Measurements from ENCODE around the gene KCNK3. TPM values are rescaled to one million over a fixed set of nuclear protein-coding genes. Genes with fewer than 3 reads are reported as not detected.

The KCNK3 gene
- total RNA-seq, 3 donors from 2014 or later (not counting 1 experiment from before 2014, with no cell fraction given): not detected

DNA sequence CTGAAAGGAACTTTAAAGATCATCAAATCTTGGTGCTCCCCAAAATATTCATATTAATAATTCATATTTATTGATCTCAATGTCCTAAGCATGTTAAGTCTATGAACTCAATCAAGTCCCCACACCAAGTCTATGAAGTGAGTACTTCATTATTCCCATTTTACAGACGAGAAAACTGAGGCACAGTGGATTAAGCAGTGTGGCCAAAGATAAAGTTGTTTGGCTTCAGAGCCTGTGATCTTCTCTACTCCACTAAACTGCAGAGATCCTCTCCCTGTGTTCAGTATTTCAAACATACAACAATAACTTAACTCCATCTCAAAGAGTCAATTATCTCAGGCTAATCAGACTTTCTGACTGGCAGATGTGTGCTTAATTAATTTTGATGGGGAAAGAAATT lies 29.8 kb downstream of the KCNK3 start:
- no peak overlapping the region for H3K4me3 ChIP-seq (ENCODE audit: low read length)
- no peaks in the 10 kb centered on the region for H3K36me3 Mint-ChIP-seq
- WGBS (ENCODE audit: insufficient coverage): 100% methylated on average over 1 of the region's 1 CpG
- H3K4me1 ChIP-seq (ENCODE audit: control insufficient read depth, insufficient read depth, low read length): no peaks in the 10 kb centered on the region
- no peak overlapping the region for H3K4me3 Mint-ChIP-seq
- no peak overlapping the region for H3K27ac Mint-ChIP-seq
- no peaks in the 10 kb centered on the region for H3K36me3 ChIP-seq (ENCODE audit: control insufficient read depth, insufficient read depth, low read length)
- DNase-seq (no peak), ATAC-seq (no peak)
- no peaks in the 10 kb centered on the region for H3K9me3 ChIP-seq (ENCODE audit: control insufficient read depth, insufficient read depth, low read length)
- TF ChIP-seq, protein P1, sequence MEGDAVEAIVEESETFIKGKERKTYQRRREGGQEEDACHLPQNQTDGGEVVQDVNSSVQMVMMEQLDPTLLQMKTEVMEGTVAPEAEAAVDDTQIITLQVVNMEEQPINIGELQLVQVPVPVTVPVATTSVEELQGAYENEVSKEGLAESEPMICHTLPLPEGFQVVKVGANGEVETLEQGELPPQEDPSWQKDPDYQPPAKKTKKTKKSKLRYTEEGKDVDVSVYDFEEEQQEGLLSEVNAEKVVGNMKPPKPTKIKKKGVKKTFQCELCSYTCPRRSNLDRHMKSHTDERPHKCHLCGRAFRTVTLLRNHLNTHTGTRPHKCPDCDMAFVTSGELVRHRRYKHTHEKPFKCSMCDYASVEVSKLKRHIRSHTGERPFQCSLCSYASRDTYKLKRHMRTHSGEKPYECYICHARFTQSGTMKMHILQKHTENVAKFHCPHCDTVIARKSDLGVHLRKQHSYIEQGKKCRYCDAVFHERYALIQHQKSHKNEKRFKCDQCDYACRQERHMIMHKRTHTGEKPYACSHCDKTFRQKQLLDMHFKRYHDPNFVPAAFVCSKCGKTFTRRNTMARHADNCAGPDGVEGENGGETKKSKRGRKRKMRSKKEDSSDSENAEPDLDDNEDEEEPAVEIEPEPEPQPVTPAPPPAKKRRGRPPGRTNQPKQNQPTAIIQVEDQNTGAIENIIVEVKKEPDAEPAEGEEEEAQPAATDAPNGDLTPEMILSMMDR (IDR thresholded peaks at IDR 0.05): no peak
- no peaks in the 10 kb centered on the region for H3K27me3 ChIP-seq (ENCODE audit: control insufficient read depth, insufficient read depth, low read length)
- no peak overlapping the region for H3K27ac ChIP-seq (ENCODE audit: low read length)
- peaks cover 0 to 3% of the 10 kb centered on the region in 2 donors for H3K27me3 Mint-ChIP-seq (ENCODE audit: low read depth in 2 of 2)
- intact Hi-C loops (cut with micrococcal nuclease): no loop called here
- H3K9me3 Mint-ChIP-seq: no peaks in the 10 kb centered on the region
- no peaks in the 10 kb centered on the region for H3K4me1 Mint-ChIP-seq

DNA sequence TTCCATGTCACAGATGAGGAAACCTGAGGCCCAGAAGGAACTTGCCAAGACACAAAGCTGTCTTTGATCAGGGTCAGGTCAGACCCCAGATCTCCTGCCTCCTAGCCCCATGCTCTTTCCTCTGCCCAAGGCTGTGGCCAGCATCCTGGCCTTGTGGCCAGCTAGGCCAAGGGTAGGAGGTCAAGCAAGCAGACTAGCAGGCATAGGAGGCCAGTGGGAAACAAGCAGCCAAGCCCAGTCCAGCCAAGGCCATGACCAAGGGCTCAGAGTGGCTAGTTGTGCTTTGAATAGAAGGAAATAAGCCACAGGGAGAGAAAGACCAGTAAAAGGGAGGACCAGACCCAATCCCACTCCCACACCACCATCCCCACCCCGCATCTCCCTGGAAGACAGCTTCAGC lies 30.4 kb downstream of the KCNK3 start:
- no peaks in the 10 kb centered on the region for H3K36me3 Mint-ChIP-seq
- peaks cover 3% of the 10 kb centered on the region for H3K27me3 ChIP-seq (ENCODE audit: control insufficient read depth, insufficient read depth, low read length)
- no peak overlapping the region for H3K27ac Mint-ChIP-seq
- H3K9me3 Mint-ChIP-seq: no peaks in the 10 kb centered on the region
- H3K27ac ChIP-seq (ENCODE audit: low read length): no peak overlapping the region
- no peak for DNase-seq
- no peak for ATAC-seq
- 100% methylated on average over 1 of the region's 1 CpG for WGBS (ENCODE audit: insufficient coverage)
- no peaks in the 10 kb centered on the region for H3K4me1 ChIP-seq (ENCODE audit: control insufficient read depth, insufficient read depth, low read length)
- no peak overlapping the region for H3K4me3 Mint-ChIP-seq
- H3K9me3 ChIP-seq (ENCODE audit: control insufficient read depth, insufficient read depth, low read length): no peaks in the 10 kb centered on the region
- H3K36me3 ChIP-seq (ENCODE audit: control insufficient read depth, insufficient read depth, low read length): no peaks in the 10 kb centered on the region
- TF ChIP-seq, protein P1 (IDR thresholded peaks at IDR 0.05): no peak
- H3K27me3 Mint-ChIP-seq (ENCODE audit: low read depth in 2 of 2): peaks cover 0 to 3% of the 10 kb centered on the region in 2 donors
- H3K4me1 Mint-ChIP-seq: peaks cover 0 to 3% of the 10 kb centered on the region in 2 donors
- intact Hi-C loops (cut with micrococcal nuclease): no loop called here
- no peak overlapping the region for H3K4me3 ChIP-seq (ENCODE audit: low read length)

DNA sequence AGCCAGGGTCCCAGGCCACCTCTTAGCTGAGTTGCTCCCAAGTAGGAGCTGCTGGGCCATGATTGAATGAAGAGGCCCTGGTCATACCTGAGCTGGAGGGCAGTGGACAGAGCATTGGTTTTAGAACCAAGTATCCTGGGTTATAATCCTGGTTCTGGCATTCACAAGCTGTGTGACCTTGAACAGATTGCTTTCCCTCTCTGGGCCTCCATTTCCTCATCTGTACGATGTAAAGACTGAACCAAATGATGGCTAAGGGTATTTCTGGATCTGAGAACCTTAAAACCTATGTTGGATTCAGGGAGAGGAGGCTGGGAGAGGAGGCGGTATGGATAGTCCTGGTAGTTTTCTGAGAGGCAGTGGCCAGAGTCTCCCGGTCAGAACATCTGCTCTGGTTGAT lies 31.0 kb downstream of the KCNK3 start:
- Mint-ChIP-seq H3K27ac (no peak overlapping the region), H3K36me3 (no peaks in the 10 kb centered on the region), H3K27me3 (ENCODE audit: low read depth in 2 of 2) (peaks cover 0 to 3% of the 10 kb centered on the region in 2 donors), H3K4me1 (peaks cover 0 to 7% of the 10 kb centered on the region in 2 donors), H3K9me3 (no peaks in the 10 kb centered on the region), H3K4me3 (no peak overlapping the region)
- no peak for DNase-seq
- Histone ChIP-seq H3K9me3 (ENCODE audit: control insufficient read depth, insufficient read depth, low read length) (no peaks in the 10 kb centered on the region), H3K36me3 (ENCODE audit: control insufficient read depth, insufficient read depth, low read length) (no peaks in the 10 kb centered on the region), H3K27ac (ENCODE audit: low read length) (no peak overlapping the region), H3K27me3 (ENCODE audit: control insufficient read depth, insufficient read depth, low read length) (peaks cover 3% of the 10 kb centered on the region), H3K4me3 (ENCODE audit: low read length) (no peak overlapping the region), H3K4me1 (ENCODE audit: control insufficient read depth, insufficient read depth, low read length) (peaks cover 1% of the 10 kb centered on the region)
- TF ChIP-seq, protein P1 (IDR thresholded peaks at IDR 0.05): no peak
- ATAC-seq: no peak
- WGBS (ENCODE audit: insufficient coverage): 86% methylated on average over 3 of the region's 3 CpGs
- intact Hi-C loops (cut with micrococcal nuclease): no loop called here

DNA sequence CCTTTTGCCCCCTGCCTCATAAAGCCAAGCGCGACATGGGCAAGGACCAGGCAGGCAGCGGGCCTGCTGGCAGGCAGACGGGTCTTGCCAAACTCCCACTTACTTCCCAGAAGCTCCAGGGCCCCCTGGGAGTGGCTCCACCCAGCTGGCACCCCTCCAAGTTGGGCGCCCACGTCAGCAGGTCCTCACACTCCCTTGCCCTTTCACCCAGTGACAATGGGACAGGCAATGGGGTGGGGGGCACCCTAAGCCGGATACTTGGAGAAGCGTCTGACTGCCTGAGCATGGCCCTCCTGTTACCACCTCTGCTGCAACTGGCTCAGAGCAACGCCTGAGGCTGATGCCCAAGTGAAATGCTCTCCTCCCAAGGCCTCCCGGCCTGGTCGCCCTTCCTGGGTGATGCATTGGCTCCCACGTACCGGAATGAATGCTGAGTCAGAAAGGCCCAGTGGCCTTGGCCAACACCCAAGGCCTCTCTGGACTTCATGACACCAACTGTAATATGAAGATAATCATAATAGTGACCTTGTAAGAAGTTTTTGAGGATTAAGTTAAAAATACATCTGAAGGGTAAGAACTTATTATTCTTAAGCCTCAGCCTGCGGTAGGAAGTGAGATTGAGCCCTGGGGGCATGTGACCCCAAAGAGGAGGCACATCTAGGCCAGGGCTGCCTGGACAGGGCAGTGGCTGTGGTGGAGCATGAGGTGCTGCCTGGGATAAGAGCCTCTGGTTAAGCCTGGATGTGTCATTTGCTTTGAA lies 31.6 kb downstream of the KCNK3 start:
- no peak overlapping the region for H3K27ac Mint-ChIP-seq
- Histone ChIP-seq H3K27ac (ENCODE audit: low read length) (no peak overlapping the region), H3K4me1 (ENCODE audit: control insufficient read depth, insufficient read depth, low read length) (peaks cover 4% of the 10 kb centered on the region), H3K9me3 (ENCODE audit: control insufficient read depth, insufficient read depth, low read length) (no peaks in the 10 kb centered on the region), H3K4me3 (ENCODE audit: low read length) (no peak overlapping the region), H3K36me3 (ENCODE audit: control insufficient read depth, insufficient read depth, low read length) (no peaks in the 10 kb centered on the region), H3K27me3 (ENCODE audit: control insufficient read depth, insufficient read depth, low read length) (peaks cover 3% of the 10 kb centered on the region)
- no peaks in the 10 kb centered on the region for H3K9me3 Mint-ChIP-seq
- DNase-seq (no peak), ATAC-seq (no peak)
- no peak overlapping the region for H3K4me3 Mint-ChIP-seq
- no peaks in the 10 kb centered on the region for H3K36me3 Mint-ChIP-seq
- TF ChIP-seq, protein P1 (IDR thresholded peaks at IDR 0.05): no peak
- intact Hi-C loops (cut with micrococcal nuclease): no loop called here
- peaks cover 0 to 6% of the 10 kb centered on the region in 2 donors for H3K27me3 Mint-ChIP-seq (ENCODE audit: low read depth in 2 of 2)
- 85% methylated on average over 14 of the region's 14 CpGs for WGBS (ENCODE audit: insufficient coverage)
- H3K4me1 Mint-ChIP-seq: peaks cover 0 to 7% of the 10 kb centered on the region in 2 donors
